Stimulated activated effector memory CD8-positive, alpha-beta T cell treated with anti-CD3 and anti-CD28 coated beads, Interleukin-12 subunit alpha, Interleukin-12 subunit beta, amount 100 ng/mL, for 72 hours (primary cell): Measurements from ENCODE around the gene HNRNPAB.
A peak's percentile ranks its signal among the peaks of the same experiment; 100 is the strongest.

ENCODE experiments used
- ATAC-seq: fragments of 150-1000 bp; cut with Tn5 transposase; 2 replicates; pipeline ENCODE4 v1.10.0; 2021
- DNase-seq, 2 donors: peaks; one replicate each; pipeline ENCODE4 v3.0.0; 2021 to 2022; ENCODE audit warnings: low spot score in 2 of 2
- H3K27ac Mint-ChIP-seq: one replicate; pipeline ENCODE4 v1.8.0; 2022; ENCODE audit warnings: mild to moderate bottlenecking, mixed read lengths
- H3K36me3 Mint-ChIP-seq: one replicate; pipeline ENCODE4 v1.8.0; 2022; ENCODE audit warnings: mild to moderate bottlenecking, mixed read lengths
- H3K4me1 Mint-ChIP-seq: one replicate; pipeline ENCODE4 v1.8.0; 2022; ENCODE audit warnings: mixed read lengths
- H3K4me3 Mint-ChIP-seq: one replicate; pipeline ENCODE4 v1.8.0; 2022; ENCODE audit warnings: mild to moderate bottlenecking, mixed read lengths
- H3K9me3 Mint-ChIP-seq: one replicate; pipeline ENCODE4 v1.8.0; 2022; ENCODE audit warnings: mixed read lengths

Gene HNRNPAB

GRCh38 chr5:178204935-178205748 lies 809 bp downstream of the HNRNPAB start:
- Mint-ChIP-seq H3K9me3 (no peaks in the 10 kb centered on the region), H3K36me3 (peaks cover 66% of the 10 kb centered on the region), H3K4me1 (peaks cover 46% of the 10 kb centered on the region), H3K4me3 (peak overlapping the region; percentile 98), H3K27ac (peak overlapping the region; percentile 100)
- ATAC-seq (peak; percentile 58), DNase-seq (peak; percentile 69 to 87)

GRCh38 chr5:178205749-178206047 lies 1.4 kb downstream of the HNRNPAB start:
- Mint-ChIP-seq H3K4me1 (peaks cover 49% of the 10 kb centered on the region), H3K4me3 (peak overlapping the region; percentile 98), H3K27ac (peak overlapping the region; percentile 90), H3K36me3 (peaks cover 72% of the 10 kb centered on the region), H3K9me3 (no peaks in the 10 kb centered on the region)
- ATAC-seq = no peak
- no peak for DNase-seq

DNA sequence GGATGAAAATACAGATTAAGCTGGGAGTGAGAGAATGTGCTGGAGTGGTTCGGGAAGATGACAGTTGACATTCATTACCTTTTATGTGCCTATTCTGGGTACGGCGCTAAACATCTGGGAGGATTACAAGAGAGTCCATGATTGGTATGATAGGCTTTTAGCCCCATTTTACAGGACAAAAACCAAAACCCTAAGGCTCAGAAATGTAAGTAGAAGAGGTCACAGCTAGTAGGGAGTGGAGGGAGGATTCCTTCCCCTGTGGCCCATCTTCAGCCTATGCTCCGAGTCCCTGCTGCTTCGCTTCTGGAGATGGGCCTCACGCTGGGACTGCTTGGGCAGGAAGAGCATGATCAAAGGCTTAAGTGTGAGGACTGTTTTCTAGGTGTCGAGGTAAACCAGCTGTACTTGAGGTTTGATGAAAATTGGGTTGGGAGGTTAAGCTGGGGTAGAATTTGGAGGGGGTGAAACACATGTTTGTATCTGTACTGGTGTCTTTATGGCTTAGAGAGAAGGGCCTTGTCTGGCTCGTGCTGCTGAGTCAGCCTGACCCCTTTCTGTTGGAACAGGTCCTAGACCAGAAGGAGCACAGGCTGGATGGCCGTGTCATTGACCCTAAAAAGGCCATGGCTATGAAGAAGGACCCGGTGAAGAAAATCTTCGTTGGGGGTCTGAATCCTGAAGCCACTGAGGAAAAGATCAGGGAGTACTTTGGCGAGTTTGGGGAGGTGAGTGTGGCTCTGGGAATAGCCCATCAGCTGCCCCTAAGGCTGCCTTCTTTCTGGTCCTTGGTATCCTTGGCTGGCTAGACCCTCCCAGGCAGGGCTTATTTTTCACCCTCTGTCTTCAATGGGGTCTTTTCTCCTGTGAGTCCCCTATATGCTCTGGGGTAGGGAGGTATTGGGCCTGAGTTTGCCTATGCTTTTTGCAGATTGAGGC lies 2.1 kb downstream of the HNRNPAB start:
- Mint-ChIP-seq H3K9me3 (no peaks in the 10 kb centered on the region), H3K27ac (peak overlapping the region; percentile 90), H3K4me3 (peak overlapping the region; percentile 98), H3K36me3 (peaks cover 79% of the 10 kb centered on the region), H3K4me1 (peaks cover 55% of the 10 kb centered on the region)
- no peak for DNase-seq
- ATAC-seq = no peak

DNA sequence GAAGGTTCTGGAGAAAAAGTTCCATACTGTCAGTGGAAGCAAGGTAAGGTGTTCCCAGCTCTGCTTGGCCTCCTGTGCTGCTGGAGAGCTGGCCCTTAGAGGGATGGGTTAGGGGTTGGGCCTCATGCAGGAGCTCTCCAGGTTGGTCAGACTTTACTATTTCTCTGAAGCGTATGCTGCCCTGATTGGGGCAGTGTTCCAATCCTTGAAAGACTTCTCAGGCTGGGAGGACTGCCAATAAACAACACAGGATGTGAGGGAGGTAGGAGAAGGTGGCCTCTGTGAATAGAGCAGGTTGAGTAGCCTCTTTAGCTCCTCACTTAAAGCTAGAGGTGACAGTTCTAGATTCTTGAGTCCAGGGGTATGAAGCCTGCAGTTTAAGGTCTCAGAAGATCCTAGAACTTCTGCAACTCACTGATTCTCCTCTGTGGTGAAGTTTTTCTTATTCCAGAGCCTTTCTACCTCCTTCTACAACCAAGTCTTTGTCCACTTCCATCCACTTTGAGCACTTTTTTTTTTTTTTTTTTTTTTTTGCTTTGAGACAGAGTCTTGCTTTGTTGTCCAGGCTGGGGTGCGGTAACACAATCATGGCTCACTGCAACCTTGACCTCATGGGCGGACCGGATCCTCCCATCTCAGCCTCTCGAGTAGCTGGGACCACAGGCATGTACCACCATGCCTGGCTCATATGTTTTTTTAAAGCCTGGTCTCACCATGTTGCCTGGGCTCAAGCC lies 3.0 kb downstream of the HNRNPAB start:
- peak overlapping the region; percentile 90 for H3K27ac Mint-ChIP-seq
- peaks cover 58% of the 10 kb centered on the region for H3K4me1 Mint-ChIP-seq
- H3K4me3 Mint-ChIP-seq = peak overlapping the region; percentile 98
- DNase-seq = no peak
- peaks cover 88% of the 10 kb centered on the region for H3K36me3 Mint-ChIP-seq
- H3K9me3 Mint-ChIP-seq = no peaks in the 10 kb centered on the region
- no peak for ATAC-seq

GRCh38 chr5:178207917-178208280 lies 3.6 kb downstream of the HNRNPAB start:
- ATAC-seq (no peak), DNase-seq (no peak)
- Mint-ChIP-seq H3K4me3 (peak overlapping the region; percentile 98), H3K4me1 (peaks cover 58% of the 10 kb centered on the region), H3K9me3 (no peaks in the 10 kb centered on the region), H3K36me3 (peaks cover 94% of the 10 kb centered on the region), H3K27ac (peak overlapping the region; percentile 90)

- ATAC-seq = no peak
- DNase-seq = no peak
- Mint-ChIP-seq H3K4me1 (peaks cover 60% of the 10 kb centered on the region), H3K27ac (peak overlapping the region; percentile 90), H3K36me3 (peaks cover 97% of the 10 kb centered on the region), H3K9me3 (no peaks in the 10 kb centered on the region), H3K4me3 (no peak overlapping the region)
Observed at GRCh38 chr5:178208540-178209227, 4.4 kb downstream of the HNRNPAB start.

- Mint-ChIP-seq H3K4me3 (no peak overlapping the region), H3K36me3 (peaks cover 97% of the 10 kb centered on the region), H3K4me1 (peaks cover 61% of the 10 kb centered on the region), H3K27ac (peak overlapping the region; percentile 90), H3K9me3 (no peaks in the 10 kb centered on the region)
- ATAC-seq = no peak
- no peak for DNase-seq
Observed at GRCh38 chr5:178209334-178210072, 5.2 kb downstream of the HNRNPAB start.

GRCh38 chr5:178210073-178210535 lies 5.8 kb downstream of the HNRNPAB start:
- H3K4me3 Mint-ChIP-seq = no peak overlapping the region
- DNase-seq (no peak), ATAC-seq (no peak)
- no peaks in the 10 kb centered on the region for H3K9me3 Mint-ChIP-seq
- H3K36me3 Mint-ChIP-seq = peaks cover 100% of the 10 kb centered on the region
- peaks cover 66% of the 10 kb centered on the region for H3K4me1 Mint-ChIP-seq
- peak overlapping the region; percentile 90 for H3K27ac Mint-ChIP-seq

- no peak for ATAC-seq
- H3K36me3 Mint-ChIP-seq = peaks cover 100% of the 10 kb centered on the region
- no peak overlapping the region for H3K4me3 Mint-ChIP-seq
- H3K27ac Mint-ChIP-seq = peak overlapping the region; percentile 90
- no peaks in the 10 kb centered on the region for H3K9me3 Mint-ChIP-seq
- DNase-seq = no peak
- peaks cover 70% of the 10 kb centered on the region for H3K4me1 Mint-ChIP-seq
Observed at GRCh38 chr5:178210686-178211085, 6.4 kb downstream of the HNRNPAB start.

GRCh38 chr5:178211095-178212048 lies 7.0 kb downstream of the HNRNPAB start:
- no peak for DNase-seq
- H3K36me3 Mint-ChIP-seq = peaks cover 100% of the 10 kb centered on the region
- ATAC-seq = no peak
- H3K4me1 Mint-ChIP-seq = peaks cover 67% of the 10 kb centered on the region
- peak overlapping the region; percentile 90 for H3K27ac Mint-ChIP-seq
- H3K4me3 Mint-ChIP-seq = no peak overlapping the region
- no peaks in the 10 kb centered on the region for H3K9me3 Mint-ChIP-seq

- DNase-seq (no peak), ATAC-seq (peak; percentile 5)
- Mint-ChIP-seq H3K36me3 (peaks cover 100% of the 10 kb centered on the region), H3K4me1 (peaks cover 59% of the 10 kb centered on the region), H3K9me3 (no peaks in the 10 kb centered on the region), H3K4me3 (no peak overlapping the region), H3K27ac (peak overlapping the region; percentile 90)
Observed at GRCh38 chr5:178212241-178213002, 8.1 kb downstream of the HNRNPAB start.

DNA sequence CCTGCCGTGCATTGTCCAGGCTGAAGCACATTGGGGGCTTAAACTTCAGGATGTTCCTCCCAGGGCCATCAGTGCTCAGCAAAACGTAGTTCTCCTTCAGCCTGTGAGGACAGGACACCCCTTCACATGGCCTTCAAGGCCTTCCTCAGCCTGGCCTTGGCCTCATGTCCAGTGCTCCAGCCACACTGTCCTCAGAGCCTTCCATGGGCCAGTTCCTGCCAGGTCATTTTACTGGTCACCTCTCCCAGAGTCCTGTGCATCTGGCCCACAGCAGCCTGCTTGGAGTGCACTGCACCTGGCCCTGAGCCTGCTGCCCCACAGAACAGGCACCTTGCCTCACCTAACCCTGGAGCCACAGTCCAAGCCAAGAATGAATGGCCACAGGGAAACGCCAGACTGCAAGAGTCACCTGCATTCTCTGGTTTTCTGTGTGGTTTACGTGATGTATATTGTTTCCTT lies 8.7 kb downstream of the HNRNPAB start:
- Mint-ChIP-seq H3K27ac (peak overlapping the region; percentile 91), H3K4me3 (no peak overlapping the region), H3K4me1 (peaks cover 52% of the 10 kb centered on the region), H3K36me3 (peaks cover 100% of the 10 kb centered on the region), H3K9me3 (no peaks in the 10 kb centered on the region)
- ATAC-seq = peak; percentile 2
- DNase-seq = no peak

DNA sequence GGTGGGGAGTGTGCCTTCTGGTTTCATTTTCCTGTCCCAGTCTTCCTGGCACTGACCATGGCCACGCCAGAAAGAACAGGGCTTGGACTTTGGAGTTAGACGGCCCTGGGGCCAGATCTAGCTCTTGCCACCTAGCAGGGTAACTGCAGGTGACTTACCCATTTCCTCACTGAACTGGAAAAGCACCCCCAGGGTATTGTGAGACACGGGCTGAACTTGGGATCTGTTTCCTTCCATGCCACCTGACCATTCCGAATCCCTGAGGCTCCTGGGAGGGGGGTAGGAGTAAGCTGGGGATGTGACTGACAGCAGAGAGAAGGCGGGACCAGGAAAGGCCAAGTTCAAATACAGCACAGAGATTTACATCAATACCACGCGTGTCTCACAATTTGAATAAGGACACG lies 9.4 kb downstream of the HNRNPAB start:
- no peak overlapping the region for H3K4me3 Mint-ChIP-seq
- peaks cover 100% of the 10 kb centered on the region for H3K36me3 Mint-ChIP-seq
- H3K9me3 Mint-ChIP-seq = no peaks in the 10 kb centered on the region
- ATAC-seq (no peak), DNase-seq (no peak)
- H3K27ac Mint-ChIP-seq = peak overlapping the region; percentile 91
- peaks cover 49% of the 10 kb centered on the region for H3K4me1 Mint-ChIP-seq
